Osteoblast (primary cell): Measurements from ENCODE around the gene CHRNA4. TPM values are rescaled to one million over a fixed set of nuclear protein-coding genes. Genes with fewer than 3 reads are reported as not detected.
"Not testable (repeated sequence)": the region's sequence is repeated elsewhere in the genome, so short reads cannot be mapped to it uniquely, and the experiment has no call there.

Source experiments
- DNase-seq: peaks from one replicate; pipeline ENCODE4 v3.0.0; 2011; ENCODE audit warnings: low spot score, mixed read lengths; ENCODE audit not compliant: insufficient read length; ENCODE audit errors: missing footprints
- H2AFZ ChIP-seq: 2 replicates; pipeline ENCODE4 v1.6.0; 2011; ENCODE audit warnings: mild to moderate bottlenecking, low read length
- H3K27ac ChIP-seq: 2 replicates; pipeline ENCODE4 v1.5.1; 2011; ENCODE audit warnings: mild to moderate bottlenecking, low read depth, low read length, moderate library complexity
- H3K27me3 ChIP-seq: 2 replicates; pipeline ENCODE4 v1.6.0; 2012; ENCODE audit warnings: mild to moderate bottlenecking, control low read depth, inconsistent platforms, low read length, moderate library complexity; ENCODE audit not compliant: insufficient read depth
- H3K36me3 ChIP-seq: 2 replicates; pipeline ENCODE4 v1.5.1; 2011; ENCODE audit warnings: mild to moderate bottlenecking, low read length, control low read depth, moderate library complexity; ENCODE audit not compliant: insufficient read depth
- H3K4me1 ChIP-seq: 2 replicates; pipeline ENCODE4 v1.5.1; 2011; ENCODE audit warnings: mild to moderate bottlenecking, low read length, control low read depth, moderate library complexity; ENCODE audit not compliant: insufficient read depth
- H3K4me2 ChIP-seq: 2 replicates; pipeline ENCODE4 v1.6.0; 2011; ENCODE audit warnings: mild to moderate bottlenecking, low read length; ENCODE audit not compliant: insufficient read depth
- H3K4me3 ChIP-seq: fragments of 200-600 bp; sonication (generic); 3 replicates; pipeline ENCODE4 v1.5.1; 2012; ENCODE audit warnings: mild to moderate bottlenecking, low read length, inconsistent platforms; ENCODE audit not compliant: insufficient read depth
- H3K79me2 ChIP-seq: 2 replicates; pipeline ENCODE4 v1.6.0; 2012; ENCODE audit warnings: mild to moderate bottlenecking, low read length, control low read depth, inconsistent platforms; ENCODE audit not compliant: insufficient read depth
- H3K9me3 ChIP-seq: 2 replicates; pipeline ENCODE4 v1.5.1; 2011; ENCODE audit warnings: low read depth, low read length, control low read depth
- H4K20me1 ChIP-seq: 2 replicates; pipeline ENCODE4 v1.6.0; 2012; ENCODE audit warnings: mild to moderate bottlenecking, low read length, control low read depth; ENCODE audit not compliant: insufficient read depth
- CTCF ChIP-seq: IDR thresholded peaks from 2 replicates; pipeline ENCODE4 v1.5.1; 2011; ENCODE audit warnings: mild to moderate bottlenecking, low read depth, low read length, moderate library complexity; ENCODE audit errors: extremely low read depth
- total RNA-seq: library from RNA; depleted of rRNA; stranded (reverse); fragments of >200 nt; gene quantifications from 2 replicates; pipeline ENCODE4 v1.2.3, GENCODE V29; 2012

CHRNA4 gene
- total RNA-seq, 1 donor = not detected

GRCh38 chr20:63337786-63338420, 23.2 kb downstream of the CHRNA4 start:
- peaks cover 23% of the 10 kb centered on the region for H3K27me3 ChIP-seq
- H3K79me2 ChIP-seq = no peaks in the 10 kb centered on the region
- no peak for TF ChIP-seq CTCF
- no peak overlapping the region for H3K4me3 ChIP-seq
- DNase-seq = peak; percentile 94
- peak overlapping the region; percentile 46 for H3K4me2 ChIP-seq
- H3K36me3 ChIP-seq = no peaks in the 10 kb centered on the region
- no peak overlapping the region for H3K27ac ChIP-seq
- peaks cover 13% of the 10 kb centered on the region for H3K4me1 ChIP-seq
- H3K9me3 ChIP-seq = no peaks in the 10 kb centered on the region
- H4K20me1 ChIP-seq = no peaks in the 10 kb centered on the region
- no peak overlapping the region for H2AFZ ChIP-seq

GRCh38 chr20:63336232-63336752, 24.9 kb downstream of the CHRNA4 start:
- Histone ChIP-seq H4K20me1 (no peaks in the 10 kb centered on the region), H3K4me2 (no peak overlapping the region), H3K79me2 (no peaks in the 10 kb centered on the region), H3K27me3 (peaks cover 21% of the 10 kb centered on the region), H3K9me3 (peaks cover 3% of the 10 kb centered on the region), H2AFZ (no peak overlapping the region), H3K36me3 (no peaks in the 10 kb centered on the region), H3K4me3 (no peak overlapping the region), H3K27ac (no peak overlapping the region), H3K4me1 (peaks cover 13% of the 10 kb centered on the region)
- TF ChIP-seq CTCF = no peak
- DNase-seq = no peak

- Histone ChIP-seq H3K4me1 (peaks cover 13% of the 10 kb centered on the region), H3K27me3 (peaks cover 17% of the 10 kb centered on the region), H3K27ac (no peak overlapping the region), H2AFZ (no peak overlapping the region), H3K4me2 (no peak overlapping the region), H3K4me3 (no peak overlapping the region), H3K9me3 (peaks cover 3% of the 10 kb centered on the region), H3K36me3 (no peaks in the 10 kb centered on the region), H4K20me1 (no peaks in the 10 kb centered on the region), H3K79me2 (no peaks in the 10 kb centered on the region)
- no peak for DNase-seq
- no peak for TF ChIP-seq CTCF
Observed at GRCh38 chr20:63335711-63336110, 25.4 kb downstream of the CHRNA4 start.

- Histone ChIP-seq H3K4me1 (peaks cover 13% of the 10 kb centered on the region), H3K27me3 (peaks cover 17% of the 10 kb centered on the region)
- H3K4me2 ChIP-seq, DNase-seq, H3K9me3 ChIP-seq, H4K20me1 ChIP-seq, H3K4me3 ChIP-seq, H3K36me3 ChIP-seq, H2AFZ ChIP-seq, H3K27ac ChIP-seq, H3K79me2 ChIP-seq: not testable (repeated sequence)
Observed at GRCh38 chr20:63335060-63335459, 26.1 kb downstream of the CHRNA4 start.
